AG20443 (cell line): ENCODE data around the gene ZNF581.

Experiments used
- DNase-seq: peaks from one replicate; pipeline ENCODE4 v3.0.0; 2012; ENCODE audit warnings: low spot score, mixed read lengths

Gene ZNF581

GRCh38 chr19:55611300-55611982 is 32.0 kb upstream of the ZNF581 start:
- DNase-seq, result no peak

GRCh38 chr19:55611983-55612645 is 31.3 kb upstream of the ZNF581 start:
- DNase-seq, result no peak

GRCh38 chr19:55613396-55613795 is 30.1 kb upstream of the ZNF581 start:
- DNase-seq, result no peak

- DNase-seq, result no peak
Measured at GRCh38 chr19:55613930-55614710, 29.3 kb upstream of the ZNF581 start.

- no peak for DNase-seq
Measured at GRCh38 chr19:55614711-55615542, 28.5 kb upstream of the ZNF581 start.

GRCh38 chr19:55615543-55616394 is 27.7 kb upstream of the ZNF581 start:
- DNase-seq, result no peak

- no peak for DNase-seq
Measured at GRCh38 chr19:55616395-55616875, 27.0 kb upstream of the ZNF581 start.

GRCh38 chr19:55617426-55617825 is 26.0 kb upstream of the ZNF581 start:
- DNase-seq, result no peak

GRCh38 chr19:55618426-55618825 is 25.0 kb upstream of the ZNF581 start:
- no peak for DNase-seq

- DNase-seq, result no peak
Measured at GRCh38 chr19:55619286-55619685, 24.2 kb upstream of the ZNF581 start.

GRCh38 chr19:55620410-55621204 is 22.8 kb upstream of the ZNF581 start:
- DNase-seq, result no peak

GRCh38 chr19:55621205-55621672 is 22.2 kb upstream of the ZNF581 start:
- DNase-seq, result no peak

- DNase-seq, result no peak
Measured at GRCh38 chr19:55621673-55622231, 21.7 kb upstream of the ZNF581 start.

GRCh38 chr19:55622242-55622969 is 21.0 kb upstream of the ZNF581 start:
- DNase-seq, result no peak

- no peak for DNase-seq
Measured at GRCh38 chr19:55623130-55623529, 20.3 kb upstream of the ZNF581 start.

GRCh38 chr19:55623561-55623960 is 19.9 kb upstream of the ZNF581 start:
- DNase-seq, result no peak

- peak; percentile 97 for DNase-seq
Measured at GRCh38 chr19:55624109-55625003, 19.1 kb upstream of the ZNF581 start, which contains the start of gene ZNF784. Gene ZNF784 (minus strand): TSS chr19:55624566. CDS start chr19:55624561, 5 bp downstream.

- no peak for DNase-seq
Measured at GRCh38 chr19:55625004-55625326, 18.5 kb upstream of the ZNF581 start.
